Measurements from ENCODE around the gene ZNF664. TPM values are rescaled to one million over a fixed set of nuclear protein-coding genes. Genes with fewer than 3 reads are reported as not detected.

The ZNF664 gene
- total RNA-seq, 4 donors from 2014 or later: 53.7 to 78.0 (median 73.3) TPM

DNA sequence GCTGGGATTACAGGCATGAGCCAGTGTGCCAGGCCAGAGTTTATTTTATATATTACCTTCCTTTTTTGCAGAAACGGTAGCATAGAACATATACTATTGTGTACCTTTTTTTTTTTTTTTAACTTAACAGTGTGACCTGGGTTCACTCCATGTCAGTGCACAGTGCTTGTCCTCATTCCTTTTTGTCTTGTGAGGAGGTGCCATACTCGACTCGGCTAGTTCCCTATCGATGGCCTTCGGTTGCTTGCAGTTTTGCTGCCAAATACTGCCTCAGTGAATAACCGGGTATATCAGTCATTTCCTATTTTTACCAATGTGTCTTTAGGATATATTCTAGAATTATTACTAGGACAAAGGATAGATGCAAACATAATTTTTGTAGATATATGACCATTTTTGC lies 36.8 kb downstream of the ZNF664 start:
- DNase-seq (ENCODE audit: low spot score in 2 of 2): no peak
- no peak for TF ChIP-seq EP300 (IDR thresholded peaks at IDR 0.05)
- WGBS, 2 donors: 91% methylated on average over 6 of the region's 6 CpGs
- Histone ChIP-seq H3K27me3 (no peaks in the 10 kb centered on the region), H3K9me3 (no peaks in the 10 kb centered on the region), H3K4me1 (peaks cover 0 to 24% (median 0%) of the 10 kb centered on the region in 4 donors), H3K36me3 (peaks cover 0 to 41% (median 6%) of the 10 kb centered on the region in 3 donors), H3K4me3 (no peak overlapping the region), H3K27ac (no peak overlapping the region)

GRCh38 chr12:124010687-124011086 lies 37.7 kb downstream of the ZNF664 start:
- WGBS, 2 donors: 81 to 89% methylated on average over 3 of the region's 3 CpGs

DNA sequence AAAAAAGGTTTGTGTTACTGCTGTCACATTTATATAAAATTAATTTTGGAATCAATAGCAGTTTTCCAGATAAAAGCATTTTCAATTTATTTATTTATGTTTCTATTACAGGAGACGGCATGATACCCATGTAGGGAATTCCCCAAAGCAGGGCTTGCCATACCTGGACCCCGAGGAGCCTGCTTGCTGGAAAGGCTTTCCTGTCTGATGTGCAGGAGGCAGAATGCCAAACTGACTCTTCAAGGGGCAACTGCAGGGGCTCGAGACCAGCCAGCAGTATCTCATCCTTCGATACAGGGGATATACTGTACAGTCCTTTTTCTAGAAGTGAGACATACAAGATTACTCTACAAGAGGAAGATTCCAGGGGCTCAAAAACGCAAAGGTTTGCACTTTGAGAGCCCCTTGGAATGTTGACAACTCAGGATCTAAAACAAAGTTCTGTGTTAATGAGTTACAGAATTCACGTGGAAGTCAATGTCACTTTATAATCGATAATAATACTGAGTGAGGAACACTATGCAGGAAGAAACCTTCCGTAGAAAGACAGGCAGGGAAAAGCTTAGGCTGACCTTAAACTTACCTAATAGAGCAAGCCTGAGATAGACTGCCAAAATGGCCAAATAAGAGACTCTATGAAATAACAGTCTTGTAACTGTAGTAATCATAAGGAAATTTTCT lies 38.6 kb downstream of the ZNF664 start:
- TF ChIP-seq EP300 (IDR thresholded peaks at IDR 0.05): no peak
- TF ChIP-seq, protein P1, sequence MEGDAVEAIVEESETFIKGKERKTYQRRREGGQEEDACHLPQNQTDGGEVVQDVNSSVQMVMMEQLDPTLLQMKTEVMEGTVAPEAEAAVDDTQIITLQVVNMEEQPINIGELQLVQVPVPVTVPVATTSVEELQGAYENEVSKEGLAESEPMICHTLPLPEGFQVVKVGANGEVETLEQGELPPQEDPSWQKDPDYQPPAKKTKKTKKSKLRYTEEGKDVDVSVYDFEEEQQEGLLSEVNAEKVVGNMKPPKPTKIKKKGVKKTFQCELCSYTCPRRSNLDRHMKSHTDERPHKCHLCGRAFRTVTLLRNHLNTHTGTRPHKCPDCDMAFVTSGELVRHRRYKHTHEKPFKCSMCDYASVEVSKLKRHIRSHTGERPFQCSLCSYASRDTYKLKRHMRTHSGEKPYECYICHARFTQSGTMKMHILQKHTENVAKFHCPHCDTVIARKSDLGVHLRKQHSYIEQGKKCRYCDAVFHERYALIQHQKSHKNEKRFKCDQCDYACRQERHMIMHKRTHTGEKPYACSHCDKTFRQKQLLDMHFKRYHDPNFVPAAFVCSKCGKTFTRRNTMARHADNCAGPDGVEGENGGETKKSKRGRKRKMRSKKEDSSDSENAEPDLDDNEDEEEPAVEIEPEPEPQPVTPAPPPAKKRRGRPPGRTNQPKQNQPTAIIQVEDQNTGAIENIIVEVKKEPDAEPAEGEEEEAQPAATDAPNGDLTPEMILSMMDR (IDR thresholded peaks at IDR 0.05): no peak
- TF ChIP-seq POLR2A (IDR thresholded peaks at IDR 0.05): no peak
- Histone ChIP-seq H3K27me3 (no peaks in the 10 kb centered on the region), H3K4me1 (peaks cover 0 to 11% (median 0%) of the 10 kb centered on the region in 4 donors), H3K27ac (no peak overlapping the region), H3K4me3 (no peak overlapping the region), H3K36me3 (peaks cover 0 to 39% (median 6%) of the 10 kb centered on the region in 3 donors), H3K9me3 (no peaks in the 10 kb centered on the region)
- DNase-seq (ENCODE audit: low spot score in 2 of 2): no peak
- WGBS, 2 donors: 85% methylated on average over 8 of the region's 8 CpGs

More at GRCh38 chr12:124010687-124011086, 37.7 kb downstream of the ZNF664 start:
- Histone ChIP-seq H3K27ac (no peak overlapping the region), H3K9me3 (no peaks in the 10 kb centered on the region), H3K36me3 (peaks cover 0 to 40% (median 6%) of the 10 kb centered on the region in 3 donors), H3K27me3 (no peaks in the 10 kb centered on the region), H3K4me3 (no peak overlapping the region), H3K4me1 (peaks cover 0 to 19% (median 0%) of the 10 kb centered on the region in 4 donors)
- no peak for DNase-seq (ENCODE audit: low spot score in 2 of 2)
- TF ChIP-seq, protein P1 (IDR thresholded peaks at IDR 0.05): no peak
- TF ChIP-seq EP300 (IDR thresholded peaks at IDR 0.05) (no peak), POLR2A (IDR thresholded peaks at IDR 0.05) (no peak)

DNA sequence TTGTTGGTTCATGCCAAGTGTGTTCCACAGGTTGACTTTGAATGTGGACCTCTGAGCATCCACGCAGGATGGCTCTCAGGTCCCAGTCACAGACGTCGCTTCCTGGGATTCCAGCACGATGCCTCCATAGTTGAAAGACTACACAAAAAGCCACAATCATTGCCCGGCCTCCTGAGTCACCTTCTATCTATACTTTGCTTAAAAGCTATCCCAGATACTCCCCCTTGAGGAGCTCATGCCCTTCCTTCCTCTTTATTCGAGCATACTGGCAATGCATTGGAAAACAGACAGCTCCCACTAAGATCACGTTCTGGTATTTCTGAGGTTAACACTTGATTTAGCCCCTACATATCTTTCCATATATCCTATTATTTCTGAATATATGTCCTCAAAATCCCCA lies 40.1 kb downstream of the ZNF664 start:
- 82 to 90% methylated on average over 7 of the region's 7 CpGs for WGBS, 2 donors

DNA sequence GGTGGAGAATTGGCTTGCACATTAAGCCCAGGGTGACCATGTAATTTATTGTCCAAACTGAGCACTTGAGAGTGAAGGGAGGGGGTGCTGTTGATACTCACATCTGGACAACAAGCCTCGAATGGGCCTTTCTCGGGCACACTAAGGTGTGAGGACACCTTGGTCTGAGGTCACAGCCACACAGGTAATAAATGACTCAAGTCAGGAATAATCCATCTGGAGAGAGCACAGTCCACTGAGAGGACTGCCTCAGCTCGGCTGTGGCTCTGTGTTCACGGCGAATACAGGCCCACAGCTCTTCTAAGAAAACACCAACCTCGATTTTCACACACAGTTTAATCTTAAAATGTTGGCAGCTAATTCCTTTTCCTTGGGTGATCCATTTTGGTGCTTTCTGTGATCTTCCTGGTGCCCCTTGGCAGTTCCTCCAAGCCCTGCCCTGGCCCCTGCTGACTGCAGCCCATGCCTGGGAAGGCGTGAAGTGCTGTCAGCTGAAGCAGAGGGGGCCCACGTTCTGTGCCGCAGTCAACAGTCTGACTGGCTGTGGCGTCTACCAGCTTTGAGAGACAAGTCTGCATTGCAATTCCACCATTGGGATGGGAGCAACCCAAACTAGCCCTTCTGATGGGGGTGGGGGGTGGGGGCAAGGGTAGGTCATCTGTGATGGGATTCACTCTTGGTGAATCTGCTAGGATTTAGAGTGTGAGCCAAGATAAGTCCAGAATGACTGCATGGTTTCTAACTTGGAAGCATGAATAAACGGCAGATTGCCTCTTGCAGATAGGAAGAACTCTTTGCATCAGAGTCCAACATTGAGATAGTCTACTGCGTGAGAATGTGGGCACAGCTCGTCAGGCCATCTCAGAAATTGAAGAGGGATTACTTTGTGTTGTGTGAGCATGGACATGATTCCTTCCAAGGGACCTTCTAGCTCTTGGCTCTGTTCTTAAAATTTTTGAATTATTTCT lies 42.8 kb downstream of the ZNF664 start:
- Histone ChIP-seq H3K9me3 (no peaks in the 10 kb centered on the region), H3K27ac (no peak overlapping the region), H3K4me3 (no peak overlapping the region), H3K27me3 (no peaks in the 10 kb centered on the region), H3K4me1 (peaks cover 0 to 20% (median 8%) of the 10 kb centered on the region in 4 donors), H3K36me3 (peaks cover 0 to 34% (median 6%) of the 10 kb centered on the region in 3 donors)
- 90 to 91% methylated on average over 12 of the region's 13 CpGs for WGBS, 2 donors
- TF ChIP-seq, protein P1 (IDR thresholded peaks at IDR 0.05): no peak
- no peak for TF ChIP-seq POLR2A (IDR thresholded peaks at IDR 0.05)
- TF ChIP-seq EP300 (IDR thresholded peaks at IDR 0.05): no peak
- DNase-seq (ENCODE audit: low spot score in 2 of 2): no peak

More for the DNA sequence above, 40.1 kb downstream of the ZNF664 start:
- Histone ChIP-seq H3K27me3 (no peaks in the 10 kb centered on the region), H3K36me3 (peaks cover 0 to 39% (median 6%) of the 10 kb centered on the region in 3 donors), H3K9me3 (no peaks in the 10 kb centered on the region), H3K4me1 (peaks cover 0 to 6% (median 0%) of the 10 kb centered on the region in 4 donors), H3K27ac (no peak overlapping the region), H3K4me3 (no peak overlapping the region)
- TF ChIP-seq, protein P1 (IDR thresholded peaks at IDR 0.05): no peak
- TF ChIP-seq EP300 (IDR thresholded peaks at IDR 0.05) (no peak), POLR2A (IDR thresholded peaks at IDR 0.05) (no peak)
- DNase-seq (ENCODE audit: low spot score in 2 of 2): no peak

All from tibial nerve (tissue), 4 donors.